Smooth muscle cell (in vitro differentiated cells): ENCODE data around the gene CPB2. TPM values are rescaled to one million over a fixed set of nuclear protein-coding genes. Genes with fewer than 3 reads are reported as not detected.

ENCODE experiments used
- DNase-seq: peaks from one replicate; lab custom pipeline; 2025; ENCODE audit not compliant: unreplicated experiment; lab: John Stamatoyannopoulos, UW
- H2AFZ ChIP-seq: fragments of 200-600 bp; sonication (generic); 2 replicates; pipeline ENCODE4 v1.6.0; 2016; ENCODE audit warnings: antibody characterized with exemption, low read depth, mild to moderate bottlenecking
- H3F3A ChIP-seq: fragments of 200-600 bp; sonication (generic); 2 replicates; pipeline ENCODE4 v1.6.0; 2017; ENCODE audit warnings: antibody characterized with exemption, low read depth
- H3K27ac ChIP-seq: fragments of 200-600 bp; sonication (generic); 2 replicates; pipeline ENCODE4 v1.5.1; 2016; ENCODE audit warnings: low read depth, mild to moderate bottlenecking
- H3K27me3 ChIP-seq: fragments of 200-600 bp; sonication (generic); 2 replicates; pipeline ENCODE4 v1.6.1; 2016; ENCODE audit warnings: low read depth, mild to moderate bottlenecking
- H3K36me3 ChIP-seq: fragments of 200-600 bp; sonication (generic); 2 replicates; pipeline ENCODE4 v1.5.1; 2016; ENCODE audit warnings: low read depth
- H3K4me1 ChIP-seq: fragments of 200-600 bp; sonication (generic); 2 replicates; pipeline ENCODE4 v1.5.1; 2016; ENCODE audit warnings: low read depth
- H3K4me2 ChIP-seq: fragments of 200-600 bp; sonication (generic); 2 replicates; pipeline ENCODE4 v1.6.0; 2016; ENCODE audit warnings: mild to moderate bottlenecking
- H3K4me3 ChIP-seq: fragments of 200-600 bp; sonication (generic); 2 replicates; pipeline ENCODE4 v1.5.1; 2016; ENCODE audit warnings: mild to moderate bottlenecking
- H3K79me2 ChIP-seq: fragments of 200-600 bp; sonication (generic); 2 replicates; pipeline ENCODE4 v1.6.0; 2016; ENCODE audit warnings: low read depth, mild to moderate bottlenecking
- H3K9ac ChIP-seq: fragments of 200-600 bp; sonication (generic); 2 replicates; pipeline ENCODE4 v1.6.0; 2016; ENCODE audit warnings: low read depth
- H3K9me3 ChIP-seq: fragments of 200-600 bp; sonication (generic); replicated peaks from 2 replicates; pipeline ENCODE4 v1.5.1; 2016; ENCODE audit warnings: low read depth
- H4K20me1 ChIP-seq: fragments of 200-600 bp; sonication (generic); 2 replicates; pipeline ENCODE4 v1.6.0; 2016; ENCODE audit warnings: low read depth
- WGBS: methylation state at CpG from one replicate; pipeline ENCODE4 v1.1.7; 2016; ENCODE audit warnings: low lambda C conversion rate; 5-methylcytosine and 5-hydroxymethylcytosine counted together
- polyA plus RNA-seq: library from polyadenylated mRNA; unstranded; fragments of >200 nt; fragmentation: Nextera tagmentation; extraction: Ambion mirVana; gene quantifications from 2 replicates; pipeline ENCODE4 v1.2.1, GENCODE V29; 2016
- total RNA-seq: library from RNA; depleted of rRNA; stranded (reverse); fragments of >200 nt; gene quantifications from 2 replicates; pipeline ENCODE4 v1.2.3, GENCODE V29; 2014
- TF ChIP-seq, protein P1 (sequence below): fragments of 200-600 bp; sonication (generic); IDR thresholded peaks from 2 replicates; pipeline ENCODE4 v1.5.1; 2017; ENCODE audit warnings: borderline replicate concordance, mild to moderate bottlenecking, antibody characterized with exemption; ENCODE audit not compliant: insufficient read depth, poor library complexity, severe bottlenecking

CPB2 gene
- total and polyA plus RNA-seq, 2 experiments from 2014 or later, result 0.09 TPM; not detected in 1

GRCh38 chr13:46032341-46032740 is 72.5 kb downstream of the CPB2 start:
- Histone ChIP-seq H3K4me3 (no peak overlapping the region), H2AFZ (no peak overlapping the region), H3K4me2 (no peak overlapping the region), H3K79me2 (peaks cover 86% of the 10 kb centered on the region), H3K9me3 (no peaks in the 10 kb centered on the region), H3K36me3 (peaks cover 6% of the 10 kb centered on the region), H3K4me1 (no peaks in the 10 kb centered on the region), H3K27me3 (no peaks in the 10 kb centered on the region), H4K20me1 (peaks cover 33% of the 10 kb centered on the region), H3K9ac (no peak overlapping the region), H3F3A (no peaks in the 10 kb centered on the region), H3K27ac (no peak overlapping the region)
- TF ChIP-seq, protein P1, sequence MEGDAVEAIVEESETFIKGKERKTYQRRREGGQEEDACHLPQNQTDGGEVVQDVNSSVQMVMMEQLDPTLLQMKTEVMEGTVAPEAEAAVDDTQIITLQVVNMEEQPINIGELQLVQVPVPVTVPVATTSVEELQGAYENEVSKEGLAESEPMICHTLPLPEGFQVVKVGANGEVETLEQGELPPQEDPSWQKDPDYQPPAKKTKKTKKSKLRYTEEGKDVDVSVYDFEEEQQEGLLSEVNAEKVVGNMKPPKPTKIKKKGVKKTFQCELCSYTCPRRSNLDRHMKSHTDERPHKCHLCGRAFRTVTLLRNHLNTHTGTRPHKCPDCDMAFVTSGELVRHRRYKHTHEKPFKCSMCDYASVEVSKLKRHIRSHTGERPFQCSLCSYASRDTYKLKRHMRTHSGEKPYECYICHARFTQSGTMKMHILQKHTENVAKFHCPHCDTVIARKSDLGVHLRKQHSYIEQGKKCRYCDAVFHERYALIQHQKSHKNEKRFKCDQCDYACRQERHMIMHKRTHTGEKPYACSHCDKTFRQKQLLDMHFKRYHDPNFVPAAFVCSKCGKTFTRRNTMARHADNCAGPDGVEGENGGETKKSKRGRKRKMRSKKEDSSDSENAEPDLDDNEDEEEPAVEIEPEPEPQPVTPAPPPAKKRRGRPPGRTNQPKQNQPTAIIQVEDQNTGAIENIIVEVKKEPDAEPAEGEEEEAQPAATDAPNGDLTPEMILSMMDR, result no peak
- no peak for DNase-seq

- no peak overlapping the region for H3K27ac ChIP-seq
- no peak overlapping the region for H2AFZ ChIP-seq
- no peak overlapping the region for H3K4me2 ChIP-seq
- 97% methylated on average over 4 of the region's 4 CpGs for WGBS
- H3K4me3 ChIP-seq, result no peak overlapping the region
- H3K36me3 ChIP-seq, result peaks cover 6% of the 10 kb centered on the region
- H3K9me3 ChIP-seq, result no peaks in the 10 kb centered on the region
- peaks cover 33% of the 10 kb centered on the region for H4K20me1 ChIP-seq
- no peaks in the 10 kb centered on the region for H3F3A ChIP-seq
- H3K9ac ChIP-seq, result no peak overlapping the region
- H3K4me1 ChIP-seq, result no peaks in the 10 kb centered on the region
- TF ChIP-seq, protein P1, result no peak
- DNase-seq, result no peak
- H3K79me2 ChIP-seq, result peaks cover 86% of the 10 kb centered on the region
- H3K27me3 ChIP-seq, result no peaks in the 10 kb centered on the region
These were observed 73.1 kb downstream of the CPB2 start for GRCh38 chr13:46031581-46032263.

- Histone ChIP-seq H3K79me2 (peaks cover 45% of the 10 kb centered on the region), H2AFZ (no peak overlapping the region), H3F3A (no peaks in the 10 kb centered on the region), H3K9ac (no peak overlapping the region), H3K4me1 (no peaks in the 10 kb centered on the region), H3K4me2 (no peak overlapping the region), H3K4me3 (no peak overlapping the region), H3K36me3 (no peaks in the 10 kb centered on the region), H3K27me3 (no peaks in the 10 kb centered on the region), H3K27ac (no peak overlapping the region), H4K20me1 (peaks cover 69% of the 10 kb centered on the region), H3K9me3 (no peaks in the 10 kb centered on the region)
- DNase-seq, result no peak
- TF ChIP-seq, protein P1, result no peak
- 99% methylated on average over 4 of the region's 4 CpGs for WGBS
These were observed 79.7 kb downstream of the CPB2 start for GRCh38 chr13:46025157-46025556.

DNA sequence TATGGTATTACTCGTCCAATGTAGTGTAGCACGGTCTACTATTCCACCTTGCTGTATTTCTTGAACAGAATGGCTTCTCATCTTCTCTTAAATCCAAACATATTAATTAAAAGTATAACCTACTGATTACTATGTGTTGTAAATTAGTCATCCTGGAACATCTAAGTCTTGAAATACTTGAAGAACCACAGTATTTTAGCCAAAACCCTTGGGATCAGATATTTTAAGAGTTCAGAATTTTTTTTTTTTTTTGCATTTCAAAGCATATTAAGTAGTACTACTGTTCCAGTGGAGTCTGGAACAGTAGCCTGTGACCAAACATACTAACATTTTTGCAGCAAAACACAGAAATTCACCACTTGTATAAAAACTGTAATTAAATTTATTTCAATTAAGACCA is 82.4 kb downstream of the CPB2 start:
- Histone ChIP-seq H3K36me3 (no peaks in the 10 kb centered on the region), H3K79me2 (peaks cover 24% of the 10 kb centered on the region), H3K4me3 (no peak overlapping the region), H2AFZ (no peak overlapping the region), H3K27me3 (no peaks in the 10 kb centered on the region), H3K4me1 (no peaks in the 10 kb centered on the region), H3K9me3 (no peaks in the 10 kb centered on the region), H3K27ac (no peak overlapping the region), H4K20me1 (peaks cover 56% of the 10 kb centered on the region), H3K9ac (no peak overlapping the region), H3K4me2 (no peak overlapping the region), H3F3A (no peaks in the 10 kb centered on the region)
- no peak for DNase-seq
- 96% methylated on average over 2 of the region's 2 CpGs for WGBS
- TF ChIP-seq, protein P1, result no peak
